Limb (tissue), 2 donors: ENCODE measurements around the gene MOGAT2.
"Not testable (repeated sequence)": the region's sequence is repeated elsewhere in the genome, so short reads cannot be mapped to it uniquely, and the experiment has no call there.

Experiments used
- DNase-seq, 2 donors: peaks; one replicate each; pipeline ENCODE4 v3.0.0-alpha.2; 2016; ENCODE audit errors: extremely low spot score in 2 of 2

MOGAT2 gene

GRCh38 chr11:75719340-75720239, 2.0 kb downstream of the MOGAT2 start:
- DNase-seq: no peak

- DNase-seq: no peak
Observed at GRCh38 chr11:75720639-75721038, 3.0 kb downstream of the MOGAT2 start.

GRCh38 chr11:75721852-75722668, 4.4 kb downstream of the MOGAT2 start:
- DNase-seq: no peak

- DNase-seq: no peak
Observed at GRCh38 chr11:75722669-75723042, 5.0 kb downstream of the MOGAT2 start.

- no peak for DNase-seq
Observed at GRCh38 chr11:75725547-75726320, 8.1 kb downstream of the MOGAT2 start.

GRCh38 chr11:75728992-75729391, 11.4 kb downstream of the MOGAT2 start:
- no peak for DNase-seq

- no peak for DNase-seq
Observed at GRCh38 chr11:75731095-75731494, 13.5 kb downstream of the MOGAT2 start.

GRCh38 chr11:75733071-75733430, 15.4 kb downstream of the MOGAT2 start:
- no peak for DNase-seq

GRCh38 chr11:75733431-75734107, 15.9 kb downstream of the MOGAT2 start:
- peak in 1 of 2 donors; percentile 5 for DNase-seq

- DNase-seq: no peak
Observed at GRCh38 chr11:75734491-75735180, 17.0 kb downstream of the MOGAT2 start.

- DNase-seq: no peak
Observed at GRCh38 chr11:75735181-75735845, 17.7 kb downstream of the MOGAT2 start.

GRCh38 chr11:75737314-75737713, 19.7 kb downstream of the MOGAT2 start:
- DNase-seq: no peak

- no peak for DNase-seq
Observed at GRCh38 chr11:75740681-75741080, 23.0 kb downstream of the MOGAT2 start.

GRCh38 chr11:75743159-75743558, 25.5 kb downstream of the MOGAT2 start:
- DNase-seq: not testable (repeated sequence)

GRCh38 chr11:75743711-75744563, 26.3 kb downstream of the MOGAT2 start:
- DNase-seq: no peak

- DNase-seq: no peak
Observed at GRCh38 chr11:75745807-75746206, 28.2 kb downstream of the MOGAT2 start.

- DNase-seq: not testable (repeated sequence)
Observed at GRCh38 chr11:75748729-75749273, 31.2 kb downstream of the MOGAT2 start.

- not testable (repeated sequence) for DNase-seq
Observed at GRCh38 chr11:75754933-75755332, 37.3 kb downstream of the MOGAT2 start.

- no peak for DNase-seq
Observed at GRCh38 chr11:75757651-75758050, 40.0 kb downstream of the MOGAT2 start.
